GM12878 (cell line): ENCODE results near the gene SYT14. TPM values are rescaled to one million over a fixed set of nuclear protein-coding genes. Genes with fewer than 3 reads are reported as not detected.

ENCODE experiments used
- ATAC-seq: fragments of 200-7000 bp; cut with Tn5 transposase; 3 replicates; pipeline ENCODE4 v1.9.1; 2020; ENCODE audit warnings: mild to moderate bottlenecking, moderate library complexity
- BruUV-seq: library from RNA; stranded (reverse); fragments of 400-500 nt; replicated peaks from 2 replicates; lab custom pipeline; 2021; lab: Mats Ljungman, UMichigan
- CTCF ChIA-PET: fragments of 300-600 bp; sonication (Branson Sonifier 250); formaldehyde crosslinking; extraction: SDS; loops from one replicate; lab custom pipeline; 2021; ENCODE audit warnings: inconsistent platforms; lab: Yijun Ruan, JAX
- POLR2A ChIA-PET: fragments of 350-600 bp; formaldehyde crosslinking; extraction: SDS; loops from one replicate; lab custom pipeline; 2021; ENCODE audit warnings: inconsistent platforms; lab: Charles Lee
- RAD21 ChIA-PET: fragments of 300-600 bp; sonication (Branson Sonifier 250); formaldehyde crosslinking; loops from one replicate; lab custom pipeline; 2023; ENCODE audit warnings: antibody characterized with exemption; ENCODE audit not compliant: unreplicated experiment; lab: Charles Lee
- SMC1A ChIA-PET: fragments of 300-600 bp; sonication (Branson Sonifier 250); formaldehyde crosslinking; loops from one replicate; lab custom pipeline; 2023; ENCODE audit not compliant: unreplicated experiment, uncharacterized antibody; lab: Charles Lee
- DNase-seq: peaks from one replicate; pipeline ENCODE4 v3.0.0-alpha.2; 2011; ENCODE audit warnings: low read depth, low spot score
- FAIRE-seq: peaks from 3 replicates; lab custom pipeline; 2011; peaks lifted over from hg19 to GRCh38; lab: Jason Lieb, UNC
- H2AFZ ChIP-seq: 2 replicates; pipeline ENCODE4 v1.6.0; 2011; ENCODE audit warnings: low read depth, low read length, control low read depth; ENCODE audit not compliant: control insufficient read depth
- H3K27ac ChIP-seq: 2 replicates; pipeline ENCODE4 v1.5.1; 2011; ENCODE audit warnings: control low read depth; ENCODE audit not compliant: control insufficient read depth, insufficient read depth
- H3K27me3 ChIP-seq, 2 experiments: replicated peaks in 1 of 2; 2 replicates each; pipeline versions ENCODE4 v1.6.0 to v1.6.1; 2011; ENCODE audit warnings: low read length in 1 of 2; ENCODE audit not compliant: control insufficient read depth in 2 of 2, insufficient read depth in 2 of 2
- H3K36me3 ChIP-seq, 2 experiments: 2 replicates each; pipeline ENCODE4 v1.5.1; 2011; ENCODE audit warnings: low read length in 1 of 2; ENCODE audit not compliant: control insufficient read depth in 2 of 2, insufficient read depth in 2 of 2
- H3K4me1 ChIP-seq: 2 replicates; pipeline ENCODE4 v1.6.1; 2011; ENCODE audit warnings: mild to moderate bottlenecking, low read length, moderate library complexity, mixed read lengths; ENCODE audit not compliant: control insufficient read depth, insufficient read depth
- H3K4me2 ChIP-seq: 2 replicates; pipeline ENCODE4 v1.6.0; 2011; ENCODE audit warnings: control low read depth; ENCODE audit not compliant: control insufficient read depth, insufficient read depth
- H3K4me3 ChIP-seq: fragments of 200-600 bp; sonication (generic); 2 replicates; pipeline ENCODE4 v1.5.1; 2016
- H3K79me2 ChIP-seq: 2 replicates; pipeline ENCODE4 v1.6.0; 2011; ENCODE audit warnings: low read length; ENCODE audit not compliant: control insufficient read depth, insufficient read depth
- H3K9ac ChIP-seq: 2 replicates; pipeline ENCODE4 v1.8.0; 2011; ENCODE audit warnings: low read length, control low read depth, mixed read lengths; ENCODE audit not compliant: control insufficient read depth, insufficient read depth
- H3K9me3 ChIP-seq: replicated peaks from 3 replicates; pipeline ENCODE4 v1.5.1; 2011; ENCODE audit warnings: mild to moderate bottlenecking, low read length; ENCODE audit not compliant: control insufficient read depth, insufficient read depth
- H4K20me1 ChIP-seq: 2 replicates; pipeline ENCODE4 v1.6.0; 2011; ENCODE audit not compliant: control insufficient read depth, insufficient read depth
- ELK1 ChIP-seq: IDR thresholded peaks from 2 replicates; pipeline ENCODE4 v1.6.1; 2012; ENCODE audit warnings: low read depth, low read length, improper control_type of control experiment
- NKRF ChIP-seq: fragments of 450-650 bp; conservative IDR thresholded peaks from 2 replicates; pipeline ENCODE4 v1.6.1; 2017; ENCODE audit warnings: mild to moderate bottlenecking, moderate library complexity
- SMAD5 ChIP-seq: IDR thresholded peaks from 2 replicates; pipeline ENCODE4 v1.6.1; 2016; ENCODE audit warnings: antibody characterized with exemption, low read depth
- ZNF384 ChIP-seq: IDR thresholded peaks from 2 replicates; pipeline ENCODE4 v1.6.1; 2012; ENCODE audit warnings: low read depth, mild to moderate bottlenecking, low read length, improper control_type of control experiment, borderline replicate concordance
- WGBS: methylation state at CpG from one replicate; pipeline ENCODE4 v1.1.6; 2016; ENCODE audit warnings: low lambda C conversion rate; ENCODE audit not compliant: insufficient replicate concordance, insufficient coverage; ENCODE audit errors: missing lambda C conversion rate; 5-methylcytosine and 5-hydroxymethylcytosine counted together
- in situ Hi-C: fragments of 300-500 bp; cut with MboI; formaldehyde crosslinking; loops from 9 replicates; pipeline ENCODE4 v1.14.3; 2018; ENCODE audit warnings: mixed read lengths
- intact Hi-C: fragments of 100-400 bp; cut with micrococcal nuclease; formaldehyde crosslinking; loops from one replicate; pipeline ENCODE4 v1.14.2; 2022; ENCODE audit not compliant: unreplicated experiment
- polyA plus RNA-seq, 11 experiments: library from polyadenylated mRNA; depleted of rRNA in 4 of 11; unstranded in 6 of 11; stranded (reverse) in 5 of 11; fragments of >200 nt; fragmentation: Nextera tagmentation in 4 of 11; fragmentation: Illumina TruSeq in 1 of 11; extraction: Ambion mirVana in 4 of 11; extraction: Trizol in 1 of 11; gene quantifications; 1 replicate in 1 of 11; 2 replicates in 10 of 11; pipeline versions ENCODE4 v1.2.1 to v1.2.3, GENCODE V29; 2011 to 2016; ENCODE audit warnings: inconsistent platforms in 2 of 11, missing spikeins in 2 of 11, low read depth in 1 of 11
- total RNA-seq, 4 experiments: library from RNA; depleted of rRNA in 3 of 4; stranded (reverse); fragments of >200 nt in 3 of 4; fragmentation: Illumina TruSeq in 1 of 4; extraction: Trizol in 1 of 4; gene quantifications; 2 replicates each; pipeline versions ENCODE4 v1.2.1 to v1.2.3, GENCODE V29; 2013 to 2021

Gene SYT14
- total and polyA plus RNA-seq, 10 of the 15 experiments (the other 5 are each of a cell fraction or from before 2014, with no cell fraction given), result under 0.01 TPM; not detected in 9

- H3K4me1 ChIP-seq, result no peaks in the 10 kb centered on the region
- intact Hi-C loops, result no loop called here
- no peaks in the 10 kb centered on the region for H3K9me3 ChIP-seq
- no peak overlapping the region for H3K27ac ChIP-seq
- SMC1A ChIA-PET, result no interaction called here
- no peak overlapping the region for H2AFZ ChIP-seq
- no peak for DNase-seq
- TF ChIP-seq NKRF (no peak), ZNF384 (no peak)
- TF ChIP-seq, all 136 proteins: peak for 0
- WGBS, result 23% methylated on average over 2 of the region's 2 CpGs
- H4K20me1 ChIP-seq, result no peaks in the 10 kb centered on the region
- no peak for FAIRE-seq
- no TSS peak for BruUV-seq
- H3K27me3 ChIP-seq, result no peaks in the 10 kb centered on the region
- H3K36me3 ChIP-seq, result no peaks in the 10 kb centered on the region
- H3K9ac ChIP-seq, result no peak overlapping the region
- POLR2A ChIA-PET, result no interaction called here
- in situ Hi-C loops, result no loop called here
- H3K4me2 ChIP-seq, result no peak overlapping the region
- RAD21 ChIA-PET, result no interaction called here
- H3K4me3 ChIP-seq, result no peak overlapping the region
- H3K79me2 ChIP-seq, result no peaks in the 10 kb centered on the region
- CTCF ChIA-PET, result no interaction called here
- no peak for ATAC-seq
Observed at GRCh38 chr1:209931141-209931540, 6.9 kb upstream of the SYT14 start.

GRCh38 chr1:209936125-209936524 is 1.9 kb upstream of the SYT14 start:
- no peak overlapping the region for H3K4me3 ChIP-seq
- H3K9ac ChIP-seq, result no peak overlapping the region
- ChIA-PET SMC1A (no interaction called here), RAD21 (no interaction called here), CTCF (no interaction called here), POLR2A (no interaction called here)
- no peaks in the 10 kb centered on the region for H3K9me3 ChIP-seq
- H3K27ac ChIP-seq, result no peak overlapping the region
- peaks cover 0 to 7% of the 10 kb centered on the region in 2 experiments; a peak in 3 of 4 replicates for H3K27me3 ChIP-seq
- DNase-seq, result no peak
- H3K4me2 ChIP-seq, result no peak overlapping the region
- no TSS peak for BruUV-seq
- no peak overlapping the region for H2AFZ ChIP-seq
- no peaks in the 10 kb centered on the region for H3K36me3 ChIP-seq
- TF ChIP-seq ELK1 (no peak), SMAD5 (no peak)
- no peaks in the 10 kb centered on the region for H3K79me2 ChIP-seq
- no peak for FAIRE-seq
- 84% methylated on average over 6 of the region's 6 CpGs for WGBS
- no peak for ATAC-seq
- no peaks in the 10 kb centered on the region for H3K4me1 ChIP-seq
- H4K20me1 ChIP-seq, result no peaks in the 10 kb centered on the region
- intact Hi-C loops, result no loop called here
- in situ Hi-C loops, result no loop called here
